NCI-H345 (cell line): Measurements from ENCODE around the gene FSCB.
"Not testable (repeated sequence)": the region's sequence is repeated elsewhere in the genome, so short reads cannot be mapped to it uniquely, and the experiment has no call there.

Source experiments
- DNase-seq: peaks from one replicate; lab custom pipeline; 2025; lab: John Stamatoyannopoulos, UW

The FSCB gene, protein sequence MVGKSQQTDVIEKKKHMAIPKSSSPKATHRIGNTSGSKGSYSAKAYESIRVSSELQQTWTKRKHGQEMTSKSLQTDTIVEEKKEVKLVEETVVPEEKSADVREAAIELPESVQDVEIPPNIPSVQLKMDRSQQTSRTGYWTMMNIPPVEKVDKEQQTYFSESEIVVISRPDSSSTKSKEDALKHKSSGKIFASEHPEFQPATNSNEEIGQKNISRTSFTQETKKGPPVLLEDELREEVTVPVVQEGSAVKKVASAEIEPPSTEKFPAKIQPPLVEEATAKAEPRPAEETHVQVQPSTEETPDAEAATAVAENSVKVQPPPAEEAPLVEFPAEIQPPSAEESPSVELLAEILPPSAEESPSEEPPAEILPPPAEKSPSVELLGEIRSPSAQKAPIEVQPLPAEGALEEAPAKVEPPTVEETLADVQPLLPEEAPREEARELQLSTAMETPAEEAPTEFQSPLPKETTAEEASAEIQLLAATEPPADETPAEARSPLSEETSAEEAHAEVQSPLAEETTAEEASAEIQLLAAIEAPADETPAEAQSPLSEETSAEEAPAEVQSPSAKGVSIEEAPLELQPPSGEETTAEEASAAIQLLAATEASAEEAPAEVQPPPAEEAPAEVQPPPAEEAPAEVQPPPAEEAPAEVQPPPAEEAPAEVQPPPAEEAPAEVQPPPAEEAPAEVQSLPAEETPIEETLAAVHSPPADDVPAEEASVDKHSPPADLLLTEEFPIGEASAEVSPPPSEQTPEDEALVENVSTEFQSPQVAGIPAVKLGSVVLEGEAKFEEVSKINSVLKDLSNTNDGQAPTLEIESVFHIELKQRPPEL

DNA sequence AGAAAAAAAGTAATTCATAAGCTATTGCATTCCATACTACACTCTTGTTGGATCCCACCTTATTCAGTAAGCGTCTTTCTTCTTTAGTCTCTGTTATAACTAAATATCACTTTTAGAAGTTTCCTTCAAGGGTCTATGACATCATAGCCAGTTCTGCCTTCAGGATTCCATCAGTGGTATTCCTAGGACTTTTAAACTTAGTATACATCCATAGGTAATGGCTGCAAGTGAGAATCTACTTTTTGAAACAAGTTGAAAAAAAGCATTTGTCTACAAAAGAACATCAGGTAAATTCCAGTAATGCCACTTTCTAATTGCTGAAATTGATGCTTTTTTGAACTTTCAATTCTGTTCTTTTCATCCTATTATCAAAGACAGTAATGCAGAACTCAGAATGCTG, at the start of gene FSCB:
Gene FSCB (minus strand): TSS at position 101 of the 400 bp plus-strand sequence. CDS start 296 bp downstream, outside the sequence.
- DNase-seq: no peak

DNA sequence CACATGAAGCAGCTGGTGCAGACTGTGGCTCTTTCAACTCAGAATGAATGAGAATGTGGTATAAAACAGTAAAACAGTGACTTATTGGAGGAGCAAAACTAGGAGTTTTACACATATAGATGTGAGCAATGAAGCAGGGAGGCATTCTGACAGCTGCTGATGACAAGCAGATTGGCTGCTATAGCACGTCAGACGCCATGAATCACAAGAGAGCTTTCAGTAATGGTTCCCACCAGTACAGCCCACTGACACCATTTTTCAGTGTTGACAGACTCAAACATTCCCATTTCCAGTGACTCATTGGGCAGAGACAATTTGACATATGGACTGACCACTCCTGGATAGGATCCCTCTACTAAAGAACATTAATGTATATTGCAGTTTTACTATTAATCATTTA, 24.6 kb upstream of the FSCB start:
- DNase-seq: no peak

DNA sequence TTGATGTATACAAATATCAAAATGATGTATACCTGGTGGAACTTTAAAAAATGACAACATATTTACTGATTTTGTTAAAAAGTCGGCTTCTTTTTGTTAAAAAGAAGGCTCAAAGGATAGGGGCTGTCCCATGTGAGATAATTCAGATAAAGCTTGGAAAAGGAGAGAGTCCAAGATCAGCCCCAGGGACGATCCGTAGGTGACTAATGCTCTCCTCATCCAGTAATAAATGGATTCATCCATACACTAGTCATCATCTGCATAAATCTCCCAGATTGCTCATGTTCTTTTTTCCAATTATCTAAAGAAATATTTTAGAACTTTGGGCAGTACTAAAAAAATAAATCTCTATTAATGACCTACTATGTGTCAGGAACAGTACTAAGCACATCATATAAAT, 23.4 kb upstream of the FSCB start:
- DNase-seq: no peak

DNA sequence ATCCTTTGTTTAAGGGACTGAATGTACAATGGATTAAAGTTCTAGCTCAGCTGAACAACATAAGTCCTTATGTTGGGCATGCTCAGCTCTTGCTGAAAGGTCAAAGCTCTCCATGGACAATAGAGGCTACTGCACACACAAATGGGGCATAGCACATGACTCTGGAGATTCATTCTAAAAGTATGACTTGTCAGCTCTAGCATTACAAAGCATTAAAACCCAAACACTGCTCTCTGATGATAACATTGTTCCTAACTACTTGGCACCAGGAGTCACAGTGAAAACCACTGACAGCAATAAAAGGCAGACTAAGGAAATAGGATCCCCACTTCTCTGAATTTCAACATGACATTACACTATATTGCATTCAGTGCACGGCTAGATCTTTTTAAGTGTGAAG, 21.9 kb upstream of the FSCB start:
- DNase-seq: peak; percentile 86

DNA sequence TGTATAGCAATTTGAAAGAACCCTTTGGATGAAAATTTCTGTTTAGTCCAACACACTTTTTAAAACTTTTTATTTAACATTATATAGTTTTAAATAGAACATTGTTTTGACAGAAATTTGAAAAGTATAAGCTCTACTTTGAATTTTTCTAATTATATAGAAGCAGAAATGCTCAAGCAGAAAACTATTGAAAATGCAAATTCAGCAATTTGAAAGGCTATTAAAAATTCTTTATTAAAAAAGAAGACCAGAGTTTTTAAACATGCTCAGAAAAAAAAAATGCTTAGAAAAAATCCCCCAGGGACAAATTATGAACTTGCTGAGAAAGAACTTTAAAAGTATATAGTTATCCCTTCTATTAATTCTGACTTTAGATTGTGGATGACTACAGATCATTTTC, 21.1 kb upstream of the FSCB start:
- no peak for DNase-seq

DNA sequence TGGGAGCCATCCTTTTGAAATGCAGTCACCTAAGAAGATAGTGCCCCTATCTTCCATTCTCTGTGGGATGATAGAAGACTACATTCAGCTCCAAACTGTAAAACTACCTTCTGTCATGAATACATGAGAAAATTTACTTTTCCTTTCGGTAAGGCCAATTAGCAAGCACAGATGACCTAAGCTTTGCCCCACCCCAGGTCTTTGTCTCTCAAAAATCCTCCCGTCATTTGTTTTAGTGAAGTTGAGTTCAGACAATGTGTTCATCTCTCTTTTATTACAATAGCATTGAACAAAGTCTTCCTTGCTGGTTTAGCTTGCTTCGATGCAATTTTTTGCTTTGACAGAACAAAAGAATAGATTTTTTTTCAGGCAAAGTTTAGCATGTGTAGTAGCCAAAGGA, 18.2 kb upstream of the FSCB start:
- no peak for DNase-seq

DNA sequence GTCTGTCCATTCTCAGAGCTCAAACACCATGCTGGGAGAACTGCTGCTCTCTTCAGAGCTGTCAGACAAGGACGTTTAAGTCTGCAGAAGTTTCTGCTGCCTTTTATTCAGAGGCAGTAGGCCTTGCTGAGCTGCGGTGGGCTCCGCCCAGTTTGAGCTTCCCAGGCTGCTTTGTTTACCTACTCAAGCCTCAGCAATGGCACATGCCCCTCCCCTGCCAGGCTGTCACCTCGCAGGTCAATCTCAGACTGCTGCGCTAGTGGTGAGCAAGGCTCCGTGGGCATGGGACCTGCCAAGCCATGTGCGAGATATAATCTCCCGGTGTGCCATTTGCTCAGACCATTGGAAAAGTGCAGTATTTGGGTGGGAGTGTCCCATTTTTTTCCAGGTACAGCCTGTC, 8.6 kb upstream of the FSCB start:
- DNase-seq: not testable (repeated sequence)

DNA sequence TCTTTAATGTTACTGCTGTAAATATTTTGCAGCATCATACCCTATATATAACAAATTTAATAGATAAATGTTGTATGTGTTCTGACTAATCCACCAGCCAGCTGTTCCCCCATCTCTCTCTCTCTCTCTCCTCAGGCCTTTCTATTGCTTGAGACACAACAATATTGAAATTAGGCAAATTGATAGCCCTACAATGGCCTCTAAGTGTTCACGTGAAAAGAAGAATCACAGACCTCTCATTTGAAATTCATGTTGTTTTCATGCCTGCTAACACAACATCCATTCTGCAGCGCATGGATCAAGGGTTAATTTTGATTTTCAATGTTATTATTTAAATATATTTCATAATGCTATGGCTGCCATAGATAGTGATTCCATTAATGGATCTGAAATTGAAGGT, 1.8 kb upstream of the FSCB start:
- no peak for DNase-seq

DNA sequence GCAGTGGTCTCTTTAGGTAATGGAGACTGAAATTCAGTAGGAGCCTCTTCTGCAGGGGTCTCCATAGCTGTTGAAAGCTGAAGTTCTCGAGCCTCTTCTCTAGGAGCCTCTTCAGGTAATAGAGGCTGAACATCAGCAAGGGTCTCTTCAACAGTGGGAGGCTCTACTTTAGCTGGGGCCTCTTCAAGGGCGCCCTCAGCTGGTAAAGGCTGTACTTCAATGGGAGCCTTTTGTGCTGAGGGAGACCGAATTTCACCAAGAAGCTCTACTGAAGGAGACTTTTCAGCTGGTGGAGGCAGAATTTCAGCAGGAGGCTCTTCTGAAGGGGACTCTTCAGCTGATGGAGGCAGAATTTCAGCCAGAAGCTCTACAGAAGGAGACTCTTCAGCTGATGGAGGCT, 1.5 kb downstream of the FSCB start:
- no peak for DNase-seq

DNA sequence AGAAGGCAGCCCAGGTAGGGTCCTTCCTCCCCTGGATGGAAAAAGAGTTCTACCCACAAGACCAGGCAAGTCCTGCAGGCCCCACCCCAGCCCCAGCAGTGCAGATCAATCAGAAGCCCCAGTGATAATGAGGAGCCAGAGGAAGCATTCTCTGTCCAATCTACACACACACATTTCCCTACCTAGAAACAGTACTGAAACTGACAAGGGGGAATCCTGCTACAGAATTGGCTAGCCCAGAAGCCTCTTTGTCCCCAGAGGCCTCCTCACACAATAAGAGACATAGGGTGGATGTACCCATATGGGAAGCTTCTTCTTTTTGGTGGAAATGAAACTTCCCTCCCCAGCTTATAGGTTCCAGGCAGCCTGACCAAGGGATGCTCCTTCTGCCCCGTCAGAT, 9.9 kb downstream of the FSCB start:
- no peak for DNase-seq

DNA sequence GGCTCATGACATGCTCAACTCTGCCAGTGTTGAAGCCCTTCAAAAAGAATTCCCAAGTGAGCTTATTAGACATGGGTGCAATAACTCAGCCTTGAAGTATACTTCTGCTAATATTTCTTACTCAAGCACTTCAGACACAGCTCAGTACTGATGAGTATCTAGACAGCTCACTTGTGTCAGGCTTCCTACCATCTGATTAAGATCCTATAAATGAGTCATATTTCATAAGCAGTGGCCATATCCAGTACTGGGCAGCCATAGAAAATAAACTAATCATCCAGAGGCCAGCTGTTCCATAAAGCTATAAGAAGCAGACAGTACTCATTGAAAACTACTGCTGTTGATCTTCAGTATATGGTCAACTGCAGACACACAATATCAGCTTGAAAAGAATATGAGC, 12.9 kb downstream of the FSCB start:
- DNase-seq: no peak

DNA sequence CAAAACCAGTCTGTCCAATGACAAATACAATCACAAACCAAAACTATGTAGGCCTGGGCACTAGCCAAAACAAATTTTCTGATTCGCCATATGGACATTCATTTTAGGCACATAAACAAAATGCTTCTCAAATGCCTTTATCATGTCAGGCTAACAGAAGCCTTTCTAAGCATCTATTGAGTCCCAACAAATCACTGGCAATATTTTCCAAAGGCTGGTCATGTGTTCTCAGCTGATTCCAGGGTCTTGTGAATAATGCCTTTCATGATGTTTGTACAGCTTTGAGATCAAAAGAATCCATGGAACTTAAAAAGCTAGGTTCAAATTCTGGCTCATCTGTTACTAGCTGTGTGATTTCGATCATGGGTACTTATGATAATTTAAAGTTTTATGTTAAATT, 16.1 kb downstream of the FSCB start:
- DNase-seq: no peak

DNA sequence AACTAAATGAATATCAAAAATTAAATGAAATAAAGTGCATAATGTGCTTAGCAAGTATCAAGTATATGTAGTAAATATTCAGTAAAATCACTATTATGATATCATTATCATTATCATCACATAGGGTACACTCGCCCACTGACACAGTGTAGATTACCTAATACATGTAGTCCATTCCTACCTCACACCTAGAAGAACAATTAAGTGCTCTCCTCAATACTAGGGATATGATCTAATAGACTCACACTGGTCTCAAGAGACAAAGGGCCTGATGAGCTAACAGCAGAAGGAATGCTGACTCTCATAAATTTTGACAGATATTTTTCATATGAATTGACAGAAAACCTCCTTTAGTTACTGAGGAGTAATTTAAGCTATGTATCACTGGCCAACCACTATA, 29.1 kb downstream of the FSCB start:
- no peak for DNase-seq

DNA sequence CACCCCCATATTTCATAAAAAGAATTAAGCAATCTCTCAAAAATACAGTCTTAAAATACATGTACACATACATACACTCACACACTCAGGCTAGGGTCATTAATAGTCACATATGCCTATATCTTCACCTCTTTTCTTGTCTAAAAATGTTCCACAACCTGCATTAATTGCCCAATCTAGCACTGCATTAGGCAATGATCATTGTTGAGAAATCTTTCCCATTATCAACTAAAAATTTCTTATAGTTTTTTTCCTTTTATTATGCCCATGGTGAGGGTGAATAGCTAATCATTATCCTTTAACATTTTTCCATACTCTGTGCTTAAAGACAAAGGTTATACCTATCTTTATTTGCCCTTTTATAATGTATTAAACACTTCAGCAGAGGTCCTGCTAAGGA, 38.3 kb downstream of the FSCB start:
- DNase-seq: no peak

DNA sequence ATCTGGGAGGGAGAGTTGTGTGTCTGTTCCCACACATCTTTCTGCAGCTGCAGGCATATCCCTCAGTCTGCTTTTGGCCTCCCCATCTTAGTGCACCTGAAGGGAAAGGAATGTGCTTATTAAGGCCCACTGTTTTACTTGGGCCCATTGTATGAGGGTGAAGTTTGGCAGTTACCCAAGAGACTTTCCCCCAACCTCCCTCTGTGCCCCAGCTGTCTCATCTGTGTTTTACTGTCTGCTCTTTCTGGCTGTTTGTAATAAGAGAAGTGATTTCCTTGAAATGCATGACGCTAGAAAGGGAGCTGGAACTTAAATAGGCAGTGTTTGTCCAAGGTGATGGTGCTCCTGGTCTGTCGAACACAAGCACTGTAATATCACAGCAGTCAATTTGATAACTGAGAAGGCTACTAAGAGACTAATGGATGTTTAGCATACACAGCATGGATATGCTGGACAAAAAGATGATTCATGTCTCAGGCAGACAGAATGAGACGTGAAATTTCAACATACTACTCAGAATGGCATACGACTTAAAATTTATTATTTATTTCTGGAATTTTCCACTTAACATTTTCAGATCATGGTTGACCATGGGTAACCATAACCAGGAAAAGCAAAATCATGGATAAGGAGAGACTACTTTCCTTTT, 43.6 kb downstream of the FSCB start:
- peak; percentile 79 for DNase-seq

DNA sequence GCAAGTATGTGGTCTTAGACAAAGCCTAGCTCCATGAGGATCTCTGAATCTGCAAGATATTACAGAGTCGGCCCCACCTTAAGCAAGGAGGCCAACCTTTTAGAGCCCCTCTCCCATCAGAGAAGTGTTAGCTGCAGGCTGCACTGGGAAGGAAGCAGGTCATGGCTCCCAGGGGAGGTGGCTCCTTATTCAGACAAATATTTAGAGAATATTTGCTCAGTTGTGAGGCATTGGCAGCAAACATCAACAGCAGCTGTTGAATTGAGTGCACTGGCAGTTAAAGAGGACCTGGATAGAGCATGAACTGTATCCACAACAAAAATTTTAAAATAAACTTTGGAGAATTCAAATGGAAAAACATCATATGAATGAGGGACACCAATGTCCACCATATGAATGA, 44.7 kb downstream of the FSCB start:
- peak; percentile 62 for DNase-seq

DNA sequence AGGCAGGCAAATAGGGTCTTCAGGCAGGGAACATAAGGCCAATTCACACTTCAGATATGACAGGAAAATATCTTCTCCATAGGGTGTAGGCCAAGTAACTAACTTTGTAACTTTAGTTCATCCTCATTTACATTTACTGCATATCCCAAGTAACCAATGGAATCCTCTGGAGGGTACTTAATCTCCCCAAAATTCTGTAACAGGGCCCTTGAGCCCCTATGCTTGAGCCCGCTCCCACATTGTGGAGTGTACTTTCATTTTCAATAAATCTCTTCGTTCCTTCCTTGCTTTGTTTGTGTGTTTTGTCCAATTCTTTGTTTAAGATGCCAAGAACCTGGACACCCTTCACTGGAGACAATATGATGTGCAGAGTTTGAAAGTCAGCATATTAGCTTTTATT, 45.3 kb downstream of the FSCB start:
- DNase-seq: no peak
